DND-41 (cell line): ENCODE measurements around the gene YBX2.

Experiments
- CTCF ChIP-seq: IDR thresholded peaks from 2 replicates; pipeline ENCODE4 v1.5.1; 2012; ENCODE audit warnings: borderline replicate concordance, low read length, moderate library complexity, mild to moderate bottlenecking; ENCODE audit not compliant: poor library complexity, severe bottlenecking; ENCODE audit errors: extremely low read depth
- EZH2 ChIP-seq: IDR thresholded peaks from 3 replicates; pipeline ENCODE4 v1.6.1; 2012; ENCODE audit warnings: borderline replicate concordance, low read depth, mild to moderate bottlenecking, moderate library complexity, low read length, inconsistent platforms; ENCODE audit not compliant: severe bottlenecking

GRCh38 chr17:7325031-7325528, 30.6 kb upstream of the YBX2 start:
- TF ChIP-seq CTCF (no peak), EZH2 (no peak)
